Hypothalamus (tissue), 51 donors: ENCODE measurements around the gene DNAJC4.

Experiments
- DNase-seq, 51 donors: peaks; one replicate each; lab custom pipeline; 2025; lab: John Stamatoyannopoulos, UW

Gene DNAJC4, protein sequence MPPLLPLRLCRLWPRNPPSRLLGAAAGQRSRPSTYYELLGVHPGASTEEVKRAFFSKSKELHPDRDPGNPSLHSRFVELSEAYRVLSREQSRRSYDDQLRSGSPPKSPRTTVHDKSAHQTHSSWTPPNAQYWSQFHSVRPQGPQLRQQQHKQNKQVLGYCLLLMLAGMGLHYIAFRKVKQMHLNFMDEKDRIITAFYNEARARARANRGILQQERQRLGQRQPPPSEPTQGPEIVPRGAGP

GRCh38 chr11:64230171-64230984 lies at the start of gene DNAJC4:
Gene DNAJC4, plus strand, starts transcription at chr11:64230548. Its CDS starts 307 bp downstream, at chr11:64230855.
- DNase-seq, result peak; percentile 31 to 94 (median 82)

GRCh38 chr11:64180891-64181290 lies 49.5 kb upstream of the DNAJC4 start:
- DNase-seq, result peak in 1 of 51 donors; percentile 13

DNA sequence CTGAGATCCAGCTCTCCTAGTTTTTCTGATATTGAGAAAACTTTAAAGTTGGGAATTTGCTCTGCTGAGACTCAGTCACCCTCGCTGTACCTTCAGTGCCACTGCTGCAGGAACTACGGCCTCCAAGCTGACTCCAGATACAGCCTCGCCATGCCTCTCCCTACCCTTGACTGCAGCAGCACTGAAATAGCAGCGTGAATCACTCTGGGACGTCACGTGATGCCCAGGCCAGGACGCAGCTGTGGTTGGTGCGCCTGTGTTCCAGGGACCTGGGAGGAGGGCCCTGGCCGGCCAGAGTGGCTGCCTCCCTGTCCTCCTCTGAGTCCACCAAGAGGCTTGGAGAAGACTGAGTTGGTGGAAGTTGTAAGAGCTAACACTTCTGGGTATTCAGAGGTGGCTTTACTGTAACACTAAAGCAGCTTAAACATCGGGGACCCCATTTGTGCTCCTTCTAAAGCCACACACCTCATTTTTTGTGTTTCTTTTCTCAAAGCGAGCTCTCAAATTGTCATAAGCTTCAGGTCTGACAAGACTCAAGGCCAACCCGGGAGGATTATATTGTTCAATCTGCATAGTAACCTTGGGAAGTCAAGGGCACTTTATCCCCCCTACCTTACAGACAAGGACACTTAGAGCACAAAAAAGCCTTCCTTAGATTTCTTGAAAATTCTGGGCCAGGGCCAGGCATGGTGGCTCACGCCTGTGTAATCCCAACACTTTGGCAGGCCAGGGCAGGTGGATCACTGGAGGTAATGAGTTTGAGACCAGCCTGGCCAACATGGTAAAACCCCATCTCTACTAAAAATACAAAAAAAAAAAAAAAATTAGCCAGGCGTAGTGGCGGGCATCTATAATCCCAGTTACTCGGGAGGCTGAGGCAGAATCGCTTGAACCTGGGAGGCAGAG lies 48.6 kb upstream of the DNAJC4 start:
- peak; percentile 23 to 95 (median 88) for DNase-seq

DNA sequence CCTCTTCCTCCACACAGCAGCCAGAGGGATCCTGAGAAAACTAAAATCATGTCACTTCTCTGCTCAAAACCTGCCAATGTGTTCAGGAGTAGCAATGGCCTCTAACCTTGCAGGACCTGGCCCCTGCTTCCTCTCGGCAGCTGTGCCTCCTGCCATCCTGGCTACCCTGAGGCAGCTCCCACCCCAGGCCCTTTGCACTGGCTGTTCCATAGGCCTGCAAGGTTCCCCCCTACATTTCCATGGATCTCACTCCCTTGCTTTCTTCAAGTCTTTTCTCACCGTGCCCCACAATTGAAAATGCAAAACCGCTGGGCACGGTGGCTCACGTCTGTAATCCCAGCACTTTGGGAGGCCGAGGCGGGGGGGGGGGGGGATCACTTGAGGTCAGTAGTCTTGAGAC lies 46.5 kb upstream of the DNAJC4 start:
- no peak for DNase-seq

DNA sequence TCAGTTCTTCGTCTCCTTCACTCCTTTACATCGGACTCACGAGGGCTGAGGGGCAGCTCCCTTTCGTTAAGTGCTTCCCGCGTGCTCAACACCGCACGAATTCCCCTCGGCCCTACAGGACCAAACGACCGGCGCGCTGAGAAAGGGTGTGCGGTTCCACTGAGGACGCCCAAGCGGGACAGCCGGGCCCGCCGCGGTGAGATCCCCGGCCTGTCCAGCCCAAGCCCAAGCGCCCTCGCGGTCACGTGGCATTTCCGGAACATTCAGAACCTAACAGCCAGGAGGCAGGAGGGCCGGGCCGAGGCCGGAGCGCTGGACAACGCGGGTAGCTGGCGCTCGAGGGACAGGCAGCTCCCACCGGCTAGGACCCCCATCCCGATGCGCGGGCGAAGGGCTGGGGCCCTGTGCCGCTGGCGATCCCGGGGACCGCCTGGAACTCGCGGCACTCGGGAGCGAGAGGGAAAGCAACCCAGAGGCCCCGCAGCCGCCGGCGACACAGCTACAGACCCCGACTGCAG lies 45.1 kb upstream of the DNAJC4 start:
- DNase-seq, result peak in 46 of 51 donors; percentile 58 to 99 (median 90)

DNA sequence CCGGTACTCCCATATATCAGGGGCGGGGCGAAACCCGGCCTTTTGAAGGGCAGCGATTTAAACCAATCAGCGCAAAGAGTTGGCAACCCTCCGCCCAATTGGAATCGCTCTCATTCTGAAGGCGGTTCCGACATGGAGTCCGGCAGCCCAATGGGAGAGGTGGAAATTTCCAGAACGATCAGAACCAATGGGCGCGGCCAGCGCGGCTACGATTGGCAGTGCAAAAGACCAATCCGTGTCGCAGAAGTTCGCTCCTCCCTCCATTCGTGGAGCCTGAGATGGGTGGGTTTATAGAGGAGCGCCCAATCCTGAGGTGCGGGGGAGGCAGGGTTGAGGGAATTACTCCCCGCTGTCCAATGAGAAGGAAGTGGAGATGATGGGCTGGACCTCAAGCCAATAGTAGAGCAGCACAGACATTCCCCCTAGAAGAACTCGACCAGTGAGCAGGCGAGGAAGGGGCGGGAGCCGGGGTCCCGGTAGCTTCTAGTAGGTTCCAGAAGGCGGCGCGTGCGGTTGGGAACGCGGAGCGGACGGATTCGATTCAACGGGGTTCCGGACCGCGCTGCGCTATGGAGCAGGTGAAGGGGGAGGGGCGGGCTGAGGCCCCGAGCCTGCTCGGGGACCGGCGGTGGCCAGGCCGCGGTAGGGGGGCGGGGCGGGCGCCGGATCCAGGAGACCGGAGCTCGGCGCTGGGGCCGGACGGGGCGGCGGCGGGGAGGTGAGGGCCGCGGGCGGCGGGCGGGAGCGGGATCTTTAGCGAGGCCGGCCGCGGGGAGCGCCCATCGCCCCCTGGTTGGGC lies 44.5 kb upstream of the DNAJC4 start, which contains the start of gene STIP1:
Gene STIP1, plus strand, starts transcription at position 479 of the 799 bp plus-strand sequence. Its CDS starts 91 bp downstream, at position 570.
- peak; percentile 95 to 100 (median 99) for DNase-seq

- DNase-seq, result peak in 10 of 51 donors; percentile 22 to 64 (median 52)
Observed at GRCh38 chr11:64186492-64187165, 43.7 kb upstream of the DNAJC4 start.

GRCh38 chr11:64192434-64192833 lies 37.9 kb upstream of the DNAJC4 start:
- no peak for DNase-seq

DNA sequence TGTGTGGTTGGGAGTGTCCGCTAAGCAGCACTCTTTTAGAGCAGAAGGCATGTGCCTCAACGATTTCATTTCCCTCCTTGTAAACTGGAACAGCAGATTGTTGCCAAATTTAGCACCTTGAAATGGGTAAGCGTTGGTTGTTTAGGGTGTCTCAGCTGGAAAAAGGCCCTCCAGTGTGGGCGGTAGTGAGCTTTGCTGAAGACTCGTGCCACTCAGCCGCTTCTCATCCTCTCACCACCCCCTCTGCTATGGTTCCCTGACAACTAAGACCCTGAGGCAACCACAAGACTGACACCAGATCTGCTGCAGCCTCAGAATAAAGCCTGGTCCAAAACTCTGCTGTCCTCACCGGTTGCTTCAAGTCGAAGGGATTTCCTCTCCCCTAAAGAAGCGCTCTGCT lies 33.7 kb upstream of the DNAJC4 start:
- DNase-seq, result peak in 1 of 51 donors; percentile 53

DNA sequence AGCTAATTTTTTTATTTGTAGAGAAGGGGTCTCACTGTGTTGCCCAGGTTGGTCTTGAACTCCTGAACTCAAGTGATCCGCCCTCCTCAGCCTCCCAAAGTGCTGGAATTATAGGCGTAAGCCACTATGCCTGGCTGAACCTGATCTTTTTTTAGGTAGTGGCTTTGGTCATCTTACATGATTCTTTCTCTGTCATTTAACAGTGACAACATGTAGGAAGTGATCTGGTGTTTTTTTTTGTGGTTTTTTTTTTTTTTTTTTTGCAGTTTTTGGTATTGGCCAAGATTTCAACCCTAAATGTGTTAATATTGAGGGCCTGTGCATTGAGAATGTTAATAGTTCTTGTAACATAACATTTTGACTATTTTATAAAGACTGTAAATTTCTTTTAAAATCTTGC lies 31.8 kb upstream of the DNAJC4 start:
- DNase-seq, result no peak

DNA sequence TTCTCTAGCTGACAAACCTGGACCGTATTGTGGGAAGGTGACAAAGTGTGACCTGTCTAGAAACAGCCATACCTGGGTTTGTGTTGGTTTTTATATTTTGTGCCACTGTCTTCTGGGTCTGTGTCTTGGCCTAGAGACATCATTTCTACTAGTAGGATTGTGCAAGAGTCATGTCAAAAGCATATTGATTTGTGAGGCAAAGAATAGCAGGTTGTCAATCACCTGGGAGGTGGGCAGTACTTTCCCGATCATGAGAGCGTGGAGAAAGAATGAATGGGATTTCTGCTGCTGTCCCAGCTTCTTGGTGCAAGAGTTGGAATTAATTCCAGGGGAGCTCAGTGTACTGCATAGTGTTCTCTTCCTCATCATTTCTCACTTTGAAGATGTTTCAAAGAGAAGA lies 28.8 kb upstream of the DNAJC4 start:
- DNase-seq, result no peak

DNA sequence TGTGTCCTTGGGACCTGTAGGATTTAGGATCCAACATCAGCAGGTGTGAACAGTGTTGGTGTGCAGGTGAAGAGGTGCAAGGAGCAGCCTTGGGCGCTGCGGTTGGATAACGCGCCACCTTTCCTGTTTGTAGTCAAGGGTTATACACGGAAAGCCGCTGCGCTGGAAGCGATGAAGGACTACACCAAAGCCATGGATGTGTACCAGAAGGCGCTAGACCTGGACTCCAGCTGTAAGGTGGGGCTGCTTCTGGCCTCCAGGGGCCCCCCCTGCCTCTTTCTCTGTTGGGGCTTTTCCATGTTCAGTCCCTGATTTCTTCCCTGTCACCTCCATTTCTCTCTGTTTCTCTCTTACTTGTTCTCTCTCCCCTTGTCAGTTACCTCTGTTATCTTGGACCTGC lies 27.4 kb upstream of the DNAJC4 start:
- DNase-seq, result no peak

DNA sequence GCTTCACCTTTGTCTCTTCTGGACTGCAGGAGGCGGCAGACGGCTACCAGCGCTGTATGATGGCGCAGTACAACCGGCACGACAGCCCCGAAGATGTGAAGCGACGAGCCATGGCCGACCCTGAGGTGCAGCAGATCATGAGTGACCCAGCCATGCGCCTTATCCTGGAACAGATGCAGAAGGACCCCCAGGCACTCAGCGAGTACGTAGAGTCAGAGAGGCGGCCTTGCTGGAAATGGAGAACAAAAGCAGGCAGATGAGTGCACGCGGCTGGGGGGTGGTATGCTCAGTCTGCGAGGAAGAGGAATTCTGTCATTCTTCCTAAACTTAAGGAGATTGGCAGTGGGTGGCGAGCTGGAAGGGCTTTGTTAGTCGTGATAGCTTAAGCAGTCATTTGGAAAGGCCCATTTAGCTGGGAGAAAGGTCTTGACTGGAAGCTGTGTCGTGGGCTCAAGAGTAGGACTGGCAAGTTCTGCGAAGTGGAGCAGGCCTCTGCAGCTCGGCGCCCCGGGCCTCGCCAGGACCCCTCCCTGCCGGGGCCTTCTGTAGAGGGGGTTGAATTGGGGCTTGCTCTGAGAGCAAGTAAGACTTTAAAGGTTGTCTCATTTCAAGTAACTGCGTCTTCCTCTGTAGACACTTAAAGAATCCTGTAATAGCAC lies 26.8 kb upstream of the DNAJC4 start:
- DNase-seq, result no peak

- DNase-seq, result no peak
Observed at GRCh38 chr11:64204080-64204440, 26.3 kb upstream of the DNAJC4 start.

DNA sequence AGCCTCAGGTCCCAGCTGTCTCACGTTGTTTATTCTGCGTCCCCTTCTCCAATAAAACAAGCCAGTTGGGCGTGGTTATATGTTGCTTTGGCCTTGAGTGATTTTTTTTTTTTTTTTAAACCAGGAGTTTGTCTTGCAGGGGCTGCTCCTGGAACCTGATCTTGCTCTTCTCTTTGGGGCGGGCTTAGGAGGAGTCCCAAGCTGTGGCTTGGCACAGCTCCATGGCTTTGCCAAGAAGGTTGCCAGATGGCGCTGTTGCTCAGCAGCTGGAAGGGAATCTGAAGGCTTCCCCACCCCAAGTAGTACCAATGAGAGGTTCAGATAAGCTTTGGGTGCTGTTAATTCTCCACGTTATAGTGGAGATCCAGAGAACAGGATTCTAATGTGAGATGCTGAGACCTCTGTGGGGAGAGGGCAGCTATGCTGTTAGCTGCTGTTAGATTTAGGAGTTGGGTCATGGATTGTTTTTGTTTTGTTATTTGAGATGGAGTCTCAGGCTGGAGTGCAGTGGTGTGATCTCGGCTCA lies 25.8 kb upstream of the DNAJC4 start:
- peak in 42 of 51 donors; percentile 14 to 86 (median 66) for DNase-seq

DNA sequence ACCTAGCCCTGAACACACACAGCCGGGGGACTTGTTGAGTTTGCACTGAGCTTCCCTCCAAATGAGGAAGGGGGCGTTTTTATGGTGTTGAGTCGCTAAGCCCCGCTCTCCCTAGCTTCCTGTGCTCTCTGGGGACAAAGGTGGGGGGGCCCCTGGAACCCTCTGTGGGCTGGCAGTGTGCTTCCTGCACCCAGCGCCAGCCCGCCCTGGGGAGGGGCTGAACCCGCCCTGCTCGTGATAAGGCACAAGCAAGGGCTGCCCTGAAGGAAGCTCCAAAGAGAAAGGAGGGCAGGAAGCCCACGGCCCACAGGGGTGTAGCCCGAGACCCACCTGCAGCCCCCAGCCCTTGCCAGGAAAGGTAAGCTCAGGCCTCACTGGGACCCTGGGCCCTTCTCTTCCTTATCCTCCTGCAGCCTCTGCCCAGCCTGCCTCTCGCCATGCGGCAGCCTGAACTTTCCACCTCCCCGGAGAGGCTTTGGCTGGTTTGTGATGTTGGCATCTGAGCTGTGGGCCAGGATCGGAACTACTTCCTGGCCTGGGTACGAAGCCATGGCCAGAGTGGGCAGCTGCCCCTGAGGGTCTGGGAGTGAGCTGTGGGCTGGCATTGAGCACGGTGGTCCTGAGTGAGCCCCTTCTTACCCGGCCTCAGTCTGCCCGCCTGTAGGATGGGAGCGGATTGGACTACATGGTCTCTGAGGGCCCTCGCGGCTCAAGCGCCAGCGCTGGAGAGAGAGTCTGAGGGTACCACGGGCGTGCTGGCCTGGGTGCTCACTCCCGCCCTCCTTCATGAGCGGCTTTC lies 23.7 kb upstream of the DNAJC4 start, which contains the start of gene FERMT3:
Gene FERMT3, plus strand, starts transcription at position 265 of the 799 bp plus-strand sequence. CDS start 644 bp downstream, outside the sequence.
- peak in 9 of 51 donors; percentile 12 to 30 (median 23) for DNase-seq
